Placental epithelial cell (primary cell): Measurements from ENCODE around the gene SLC35E4. TPM values are rescaled to one million over a fixed set of nuclear protein-coding genes. Genes with fewer than 3 reads are reported as not detected.

Experiments used
- total RNA-seq: library from RNA; depleted of rRNA; stranded (reverse); fragments of >200 nt; gene quantifications from 2 replicates; pipeline ENCODE4 v1.2.3, GENCODE V29; 2012

The SLC35E4 gene, protein sequence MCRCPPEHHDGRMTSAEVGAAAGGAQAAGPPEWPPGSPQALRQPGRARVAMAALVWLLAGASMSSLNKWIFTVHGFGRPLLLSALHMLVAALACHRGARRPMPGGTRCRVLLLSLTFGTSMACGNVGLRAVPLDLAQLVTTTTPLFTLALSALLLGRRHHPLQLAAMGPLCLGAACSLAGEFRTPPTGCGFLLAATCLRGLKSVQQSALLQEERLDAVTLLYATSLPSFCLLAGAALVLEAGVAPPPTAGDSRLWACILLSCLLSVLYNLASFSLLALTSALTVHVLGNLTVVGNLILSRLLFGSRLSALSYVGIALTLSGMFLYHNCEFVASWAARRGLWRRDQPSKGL
- 2.4 and 3.9 TPM in 2 replicates for total RNA-seq

GRCh38 chr22:30635273-30636225 is at the start of gene SLC35E4:
TSS of gene SLC35E4 (plus strand) at chr22:30635781. CDS start at chr22:30636451, 670 bp downstream.

GRCh38 chr22:30591588-30592359 is 43.8 kb upstream of the SLC35E4 start, which contains the start of gene PES1:
TSS of gene PES1 (minus strand) at chr22:30591910. CDS start at chr22:30591833, 77 bp downstream.

DNA sequence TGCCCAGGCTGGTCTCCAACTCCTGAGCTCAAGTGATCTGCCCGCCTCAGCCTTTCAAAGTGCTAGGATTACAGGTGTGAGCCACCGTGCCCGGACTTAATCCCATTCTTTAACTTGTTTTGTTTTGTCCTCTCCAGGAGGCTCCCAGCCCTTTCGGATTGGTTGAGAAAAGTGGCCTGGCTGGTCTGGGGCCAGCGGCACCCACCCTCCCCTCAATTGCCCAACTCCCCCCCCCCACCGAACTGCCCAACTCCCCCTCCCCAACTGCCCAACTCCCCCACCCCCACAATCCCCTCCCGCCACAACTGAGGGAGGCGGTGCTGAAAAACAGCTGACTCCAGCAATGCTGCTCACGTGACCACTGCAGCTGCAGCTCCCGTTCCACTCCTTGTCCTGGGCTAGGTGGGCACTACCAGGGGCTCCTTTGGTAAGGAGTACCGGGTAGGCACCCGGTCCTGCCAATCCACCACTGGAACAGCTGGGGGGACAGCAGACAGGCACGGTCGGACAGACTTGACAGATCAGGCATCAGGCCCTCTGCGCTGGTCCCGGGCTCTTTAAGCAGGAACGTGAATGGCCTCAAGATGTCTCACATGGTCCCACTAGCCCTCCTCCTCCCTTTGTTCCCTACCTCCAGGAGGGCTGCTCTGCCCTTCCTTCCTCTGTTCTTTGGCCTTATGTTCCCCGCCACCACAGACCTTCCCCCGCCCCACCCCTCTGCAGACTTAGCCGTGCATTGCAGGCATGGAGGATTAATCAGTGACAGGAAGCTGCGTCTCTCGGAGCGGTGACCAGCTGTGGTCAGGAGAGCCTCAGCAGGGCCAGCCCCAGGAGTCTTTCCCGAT is 28.9 kb upstream of the SLC35E4 start, which contains the start of gene TCN2:
TSS of gene TCN2 (plus strand) at position 720 of the 845 bp plus-strand sequence. CDS start 158 bp downstream, outside the sequence.

GRCh38 chr22:30667494-30668385 is 32.2 kb downstream of the SLC35E4 start, which contains the start of gene DUSP18:
TSS of gene DUSP18 (minus strand) at chr22:30667875. CDS start at chr22:30664003, 3,872 bp downstream.

DNA sequence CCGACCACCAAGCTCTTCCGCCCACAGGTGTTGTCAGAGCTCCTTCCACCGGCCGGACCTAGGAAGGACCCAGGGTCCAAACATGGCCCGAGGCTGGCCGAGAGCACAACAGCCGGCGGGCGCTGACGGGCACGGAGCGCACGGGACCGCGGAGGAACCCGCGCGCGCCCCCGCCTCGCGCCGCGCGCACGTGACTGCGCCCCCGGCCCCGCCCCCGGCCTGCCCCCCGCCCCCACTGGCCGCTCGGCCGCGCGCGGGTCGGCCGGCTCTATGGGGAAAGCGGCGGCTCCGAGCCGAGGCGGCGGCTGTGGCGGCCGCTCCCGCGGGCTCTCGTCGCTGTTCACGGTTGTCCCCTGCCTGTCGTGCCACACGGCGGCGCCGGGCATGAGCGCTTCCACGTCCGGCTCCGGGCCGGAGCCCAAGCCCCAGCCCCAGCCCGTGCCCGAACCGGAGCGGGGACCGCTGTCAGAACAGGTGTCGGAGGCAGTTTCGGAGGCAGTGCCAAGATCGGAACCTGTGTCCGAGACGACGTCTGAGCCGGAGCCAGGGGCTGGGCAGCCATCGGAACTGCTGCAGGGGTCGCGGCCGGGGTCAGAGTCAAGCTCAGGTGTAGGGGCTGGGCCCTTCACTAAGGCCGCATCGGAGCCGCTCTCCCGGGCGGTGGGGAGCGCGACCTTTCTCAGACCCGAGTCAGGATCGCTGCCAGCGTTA is 59.2 kb downstream of the SLC35E4 start, which contains the start of gene OSBP2:
TSS of gene OSBP2 (plus strand) at position 235 of the 711 bp plus-strand sequence. CDS start at position 271, 36 bp downstream.

Other genes starting within 250 kb of the SLC35E4 start
- 21.6 and 23.4 TPM in 2 replicates for gene RNF215, start 248.4 kb upstream of the SLC35E4 start, total RNA-seq
- gene SEC14L2, start 238.8 kb upstream of the SLC35E4 start, total RNA-seq, result 34.9 and 36.1 TPM in 2 replicates
- gene MTFP1, start 210.0 kb upstream of the SLC35E4 start, total RNA-seq, result 7.1 and 22.7 TPM in 2 replicates
- gene SEC14L3, start 163.8 kb upstream of the SLC35E4 start, total RNA-seq, result not detected in 2 replicates
- gene SEC14L4, start 130.1 kb upstream of the SLC35E4 start, total RNA-seq, result not detected in 2 replicates
- gene SEC14L6, start 89.0 kb upstream of the SLC35E4 start, total RNA-seq, result not detected in 2 replicates
- 0.39 and 1.3 TPM in 2 replicates for gene GAL3ST1, start 61.1 kb upstream of the SLC35E4 start, total RNA-seq
- gene PES1, start 43.9 kb upstream of the SLC35E4 start, total RNA-seq, result 45.1 and 47.9 TPM in 2 replicates
- 11.9 and 49.5 TPM in 2 replicates for gene TCN2, start 28.6 kb upstream of the SLC35E4 start, total RNA-seq
- 13.0 and 16.9 TPM in 2 replicates for gene DUSP18, start 32.1 kb downstream of the SLC35E4 start, total RNA-seq
- 0.11 and 1.2 TPM in 2 replicates for gene OSBP2, start 59.1 kb downstream of the SLC35E4 start, total RNA-seq